Liver (tissue), 3 donors: ENCODE results near the gene U2AF2.

Experiments
- EGR1 ChIP-seq, 2 donors: IDR thresholded peaks; 2 replicates each; pipeline ENCODE4 v1.6.1; 2016 to 2018; ENCODE audit warnings: antibody characterized with exemption in 2 of 2, low read depth in 2 of 2
- GABPA ChIP-seq, 2 donors: IDR thresholded peaks in 1 of 2; conservative IDR thresholded peaks in 1 of 2; 2 replicates each; pipeline ENCODE4 v1.6.1; 2016; ENCODE audit warnings: antibody characterized with exemption in 2 of 2, mild to moderate bottlenecking in 1 of 2, moderate library complexity in 1 of 2
- NR2F2 ChIP-seq: IDR thresholded peaks from 2 replicates; pipeline ENCODE4 v1.6.1; 2016; ENCODE audit warnings: antibody characterized with exemption
- RAD21 ChIP-seq, 2 donors: IDR thresholded peaks; 2 replicates each; pipeline ENCODE4 v1.6.1; 2016; ENCODE audit warnings: antibody characterized with exemption in 2 of 2, mild to moderate bottlenecking in 2 of 2
- RXRA ChIP-seq, 2 donors: IDR thresholded peaks; 2 replicates each; pipeline ENCODE4 v1.6.1; 2017 to 2018; ENCODE audit warnings: antibody characterized with exemption in 2 of 2, mild to moderate bottlenecking in 1 of 2
- TAF1 ChIP-seq: conservative IDR thresholded peaks from 2 replicates; pipeline ENCODE4 v1.6.1; 2016; ENCODE audit warnings: antibody characterized with exemption, mild to moderate bottlenecking
- YY1 ChIP-seq: IDR thresholded peaks from 2 replicates; pipeline ENCODE4 v1.6.1; 2016; ENCODE audit warnings: antibody characterized with exemption, mild to moderate bottlenecking
- TF ChIP-seq, protein P1 (sequence below): IDR thresholded peaks from 2 replicates; pipeline ENCODE4 v1.6.1; 2016; ENCODE audit warnings: antibody characterized with exemption
- TF ChIP-seq, protein P2 (sequence below): fragments of 150-350 bp; IDR thresholded peaks from 2 replicates; pipeline ENCODE4 v1.5.1; 2017; ENCODE audit warnings: improper control_type of control experiment, low read depth, low read length; ENCODE audit not compliant: missing input control
- TF ChIP-seq, protein P3 (sequence below): IDR thresholded peaks from 2 replicates; pipeline ENCODE4 v1.6.1; 2016; ENCODE audit warnings: antibody characterized with exemption
- TF ChIP-seq, protein P4 (sequence below): IDR thresholded peaks from 2 replicates; pipeline ENCODE4 v1.6.1; 2016; ENCODE audit warnings: antibody characterized with exemption
- TF ChIP-seq, protein P5 (sequence below): IDR thresholded peaks from 2 replicates; pipeline ENCODE4 v1.6.1; 2016; ENCODE audit warnings: antibody characterized with exemption, mild to moderate bottlenecking
- donor health status: healthy.
- donor health status: healthy.

DNA sequence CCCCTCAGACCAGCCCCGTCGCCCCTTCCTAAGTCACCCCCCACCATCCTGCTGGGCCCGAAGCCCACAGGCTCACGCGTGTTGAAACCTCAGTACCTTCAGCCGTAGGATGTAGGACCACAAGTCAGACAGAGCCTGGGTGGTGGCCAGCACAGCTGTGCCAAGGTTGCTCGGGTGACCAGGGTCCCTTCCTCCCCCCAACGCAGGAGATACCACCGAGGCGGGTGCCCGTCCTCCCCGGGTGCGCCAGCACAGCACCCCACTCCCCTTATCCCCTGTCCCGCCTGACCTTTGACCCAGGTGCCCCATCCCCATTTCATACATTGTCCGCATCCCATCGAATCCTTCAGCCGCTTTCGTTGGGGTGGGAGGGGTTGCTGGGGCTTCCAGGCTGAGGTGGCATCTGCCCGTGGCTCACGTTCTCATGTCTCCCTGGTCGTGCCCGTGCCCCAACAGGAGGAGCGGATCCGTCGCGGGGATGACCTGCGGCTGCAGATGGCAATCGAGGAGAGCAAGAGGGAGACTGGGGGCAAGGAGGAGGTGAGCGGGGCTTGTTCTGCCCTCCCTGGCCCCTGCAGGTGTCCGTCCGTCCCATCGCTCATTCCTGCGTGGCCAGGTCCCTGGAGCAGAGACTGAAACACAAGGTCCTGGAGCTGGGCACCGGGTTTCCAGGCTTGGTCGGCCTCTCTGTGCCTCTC lies 34.7 kb downstream of the U2AF2 start:
- TF ChIP-seq TAF1, result no peak
- TF ChIP-seq, protein P1, sequence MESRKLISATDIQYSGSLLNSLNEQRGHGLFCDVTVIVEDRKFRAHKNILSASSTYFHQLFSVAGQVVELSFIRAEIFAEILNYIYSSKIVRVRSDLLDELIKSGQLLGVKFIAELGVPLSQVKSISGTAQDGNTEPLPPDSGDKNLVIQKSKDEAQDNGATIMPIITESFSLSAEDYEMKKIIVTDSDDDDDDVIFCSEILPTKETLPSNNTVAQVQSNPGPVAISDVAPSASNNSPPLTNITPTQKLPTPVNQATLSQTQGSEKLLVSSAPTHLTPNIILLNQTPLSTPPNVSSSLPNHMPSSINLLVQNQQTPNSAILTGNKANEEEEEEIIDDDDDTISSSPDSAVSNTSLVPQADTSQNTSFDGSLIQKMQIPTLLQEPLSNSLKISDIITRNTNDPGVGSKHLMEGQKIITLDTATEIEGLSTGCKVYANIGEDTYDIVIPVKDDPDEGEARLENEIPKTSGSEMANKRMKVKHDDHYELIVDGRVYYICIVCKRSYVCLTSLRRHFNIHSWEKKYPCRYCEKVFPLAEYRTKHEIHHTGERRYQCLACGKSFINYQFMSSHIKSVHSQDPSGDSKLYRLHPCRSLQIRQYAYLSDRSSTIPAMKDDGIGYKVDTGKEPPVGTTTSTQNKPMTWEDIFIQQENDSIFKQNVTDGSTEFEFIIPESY, result no peak
- TF ChIP-seq, protein P2, sequence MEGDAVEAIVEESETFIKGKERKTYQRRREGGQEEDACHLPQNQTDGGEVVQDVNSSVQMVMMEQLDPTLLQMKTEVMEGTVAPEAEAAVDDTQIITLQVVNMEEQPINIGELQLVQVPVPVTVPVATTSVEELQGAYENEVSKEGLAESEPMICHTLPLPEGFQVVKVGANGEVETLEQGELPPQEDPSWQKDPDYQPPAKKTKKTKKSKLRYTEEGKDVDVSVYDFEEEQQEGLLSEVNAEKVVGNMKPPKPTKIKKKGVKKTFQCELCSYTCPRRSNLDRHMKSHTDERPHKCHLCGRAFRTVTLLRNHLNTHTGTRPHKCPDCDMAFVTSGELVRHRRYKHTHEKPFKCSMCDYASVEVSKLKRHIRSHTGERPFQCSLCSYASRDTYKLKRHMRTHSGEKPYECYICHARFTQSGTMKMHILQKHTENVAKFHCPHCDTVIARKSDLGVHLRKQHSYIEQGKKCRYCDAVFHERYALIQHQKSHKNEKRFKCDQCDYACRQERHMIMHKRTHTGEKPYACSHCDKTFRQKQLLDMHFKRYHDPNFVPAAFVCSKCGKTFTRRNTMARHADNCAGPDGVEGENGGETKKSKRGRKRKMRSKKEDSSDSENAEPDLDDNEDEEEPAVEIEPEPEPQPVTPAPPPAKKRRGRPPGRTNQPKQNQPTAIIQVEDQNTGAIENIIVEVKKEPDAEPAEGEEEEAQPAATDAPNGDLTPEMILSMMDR, result no peak
- no peak for TF ChIP-seq RXRA (IDR thresholded peaks at IDR 0.05)
- TF ChIP-seq YY1, result no peak
- TF ChIP-seq, protein P3, sequence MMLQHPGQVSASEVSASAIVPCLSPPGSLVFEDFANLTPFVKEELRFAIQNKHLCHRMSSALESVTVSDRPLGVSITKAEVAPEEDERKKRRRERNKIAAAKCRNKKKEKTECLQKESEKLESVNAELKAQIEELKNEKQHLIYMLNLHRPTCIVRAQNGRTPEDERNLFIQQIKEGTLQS, result no peak
- no peak for TF ChIP-seq RAD21 (IDR thresholded peaks at IDR 0.05)
- TF ChIP-seq, protein P4, sequence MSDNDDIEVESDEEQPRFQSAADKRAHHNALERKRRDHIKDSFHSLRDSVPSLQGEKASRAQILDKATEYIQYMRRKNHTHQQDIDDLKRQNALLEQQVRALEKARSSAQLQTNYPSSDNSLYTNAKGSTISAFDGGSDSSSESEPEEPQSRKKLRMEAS, result no peak
- TF ChIP-seq EGR1 (IDR thresholded peaks at IDR 0.05; ENCODE audit: low read depth in 2 of 2), result no peak
- TF ChIP-seq, protein P5, sequence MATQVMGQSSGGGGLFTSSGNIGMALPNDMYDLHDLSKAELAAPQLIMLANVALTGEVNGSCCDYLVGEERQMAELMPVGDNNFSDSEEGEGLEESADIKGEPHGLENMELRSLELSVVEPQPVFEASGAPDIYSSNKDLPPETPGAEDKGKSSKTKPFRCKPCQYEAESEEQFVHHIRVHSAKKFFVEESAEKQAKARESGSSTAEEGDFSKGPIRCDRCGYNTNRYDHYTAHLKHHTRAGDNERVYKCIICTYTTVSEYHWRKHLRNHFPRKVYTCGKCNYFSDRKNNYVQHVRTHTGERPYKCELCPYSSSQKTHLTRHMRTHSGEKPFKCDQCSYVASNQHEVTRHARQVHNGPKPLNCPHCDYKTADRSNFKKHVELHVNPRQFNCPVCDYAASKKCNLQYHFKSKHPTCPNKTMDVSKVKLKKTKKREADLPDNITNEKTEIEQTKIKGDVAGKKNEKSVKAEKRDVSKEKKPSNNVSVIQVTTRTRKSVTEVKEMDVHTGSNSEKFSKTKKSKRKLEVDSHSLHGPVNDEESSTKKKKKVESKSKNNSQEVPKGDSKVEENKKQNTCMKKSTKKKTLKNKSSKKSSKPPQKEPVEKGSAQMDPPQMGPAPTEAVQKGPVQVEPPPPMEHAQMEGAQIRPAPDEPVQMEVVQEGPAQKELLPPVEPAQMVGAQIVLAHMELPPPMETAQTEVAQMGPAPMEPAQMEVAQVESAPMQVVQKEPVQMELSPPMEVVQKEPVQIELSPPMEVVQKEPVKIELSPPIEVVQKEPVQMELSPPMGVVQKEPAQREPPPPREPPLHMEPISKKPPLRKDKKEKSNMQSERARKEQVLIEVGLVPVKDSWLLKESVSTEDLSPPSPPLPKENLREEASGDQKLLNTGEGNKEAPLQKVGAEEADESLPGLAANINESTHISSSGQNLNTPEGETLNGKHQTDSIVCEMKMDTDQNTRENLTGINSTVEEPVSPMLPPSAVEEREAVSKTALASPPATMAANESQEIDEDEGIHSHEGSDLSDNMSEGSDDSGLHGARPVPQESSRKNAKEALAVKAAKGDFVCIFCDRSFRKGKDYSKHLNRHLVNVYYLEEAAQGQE, result no peak
- no peak for TF ChIP-seq NR2F2
- TF ChIP-seq GABPA (IDR thresholded peaks at IDR 0.05 in 1 of 2, conservative IDR thresholded peaks at IDR 0.05 in 1 of 2), result no peak
